ENCODE results near the gene ZBTB24. TPM values are rescaled to one million over a fixed set of nuclear protein-coding genes. Genes with fewer than 3 reads are reported as not detected.
"Not testable (repeated sequence)": the region's sequence is repeated elsewhere in the genome, so short reads cannot be mapped to it uniquely, and the experiment has no call there.

The ZBTB24 gene
- total and polyA plus RNA-seq, 2 experiments from 2014 or later, result 2.6 to 5.3 TPM

- H3K4me3 ChIP-seq, result no peak overlapping the region
- no peak for TF ChIP-seq CTCF (IDR thresholded peaks at IDR 0.05; ENCODE audit: low read depth, low read length)
- H3K27ac ChIP-seq, result no peak overlapping the region
- peak in 1 of 2 donors; percentile 89 for DNase-seq (ENCODE audit: low read depth in 1 of 2, low spot score in 1 of 2)
- H3K27me3 ChIP-seq, result no peaks in the 10 kb centered on the region
- H3K4me1 ChIP-seq (ENCODE audit: low read depth), result no peaks in the 10 kb centered on the region
- H3K9me3 ChIP-seq (ENCODE audit: low read depth), result no peaks in the 10 kb centered on the region
- H3K36me3 ChIP-seq, result no peaks in the 10 kb centered on the region
These were observed 40.5 kb upstream of the ZBTB24 start for GRCh38 chr6:109523478-109523877.

- no peak for TF ChIP-seq CTCF (IDR thresholded peaks at IDR 0.05; ENCODE audit: low read depth, low read length)
- no peak overlapping the region for H3K27ac ChIP-seq
- no peaks in the 10 kb centered on the region for H3K4me1 ChIP-seq (ENCODE audit: low read depth)
- DNase-seq (ENCODE audit: low read depth in 1 of 2, low spot score in 1 of 2), result no peak
- H3K9me3 ChIP-seq (ENCODE audit: low read depth), result no peaks in the 10 kb centered on the region
- no peak overlapping the region for H3K4me3 ChIP-seq
- H3K27me3 ChIP-seq, result no peaks in the 10 kb centered on the region
- no peaks in the 10 kb centered on the region for H3K36me3 ChIP-seq
These were observed 38.1 kb upstream of the ZBTB24 start for GRCh38 chr6:109521080-109521479.

GRCh38 chr6:109519647-109520046 lies 36.6 kb upstream of the ZBTB24 start:
- H3K27ac ChIP-seq; H3K9me3 ChIP-seq (ENCODE audit: low read depth); H3K4me3 ChIP-seq; H3K4me1 ChIP-seq (ENCODE audit: low read depth); H3K27me3 ChIP-seq; DNase-seq (ENCODE audit: low read depth in 1 of 2, low spot score in 1 of 2); H3K36me3 ChIP-seq: not testable (repeated sequence)

- H3K9me3 ChIP-seq (ENCODE audit: low read depth), result no peaks in the 10 kb centered on the region
- no peak overlapping the region for H3K27ac ChIP-seq
- no peak for DNase-seq (ENCODE audit: low read depth in 1 of 2, low spot score in 1 of 2)
- no peak overlapping the region for H3K4me3 ChIP-seq
- no peaks in the 10 kb centered on the region for H3K27me3 ChIP-seq
- no peaks in the 10 kb centered on the region for H3K36me3 ChIP-seq
- H3K4me1 ChIP-seq (ENCODE audit: low read depth), result no peaks in the 10 kb centered on the region
- TF ChIP-seq CTCF (IDR thresholded peaks at IDR 0.05; ENCODE audit: low read depth, low read length), result no peak
These were observed 33.9 kb upstream of the ZBTB24 start for GRCh38 chr6:109516929-109517328.

GRCh38 chr6:109515781-109516409 lies 32.9 kb upstream of the ZBTB24 start:
- TF ChIP-seq CTCF (IDR thresholded peaks at IDR 0.05; ENCODE audit: low read depth, low read length), result no peak
- no peaks in the 10 kb centered on the region for H3K36me3 ChIP-seq
- H3K4me3 ChIP-seq, result no peak overlapping the region
- H3K27me3 ChIP-seq, result no peaks in the 10 kb centered on the region
- DNase-seq (ENCODE audit: low read depth in 1 of 2, low spot score in 1 of 2), result no peak
- H3K4me1 ChIP-seq (ENCODE audit: low read depth), result no peaks in the 10 kb centered on the region
- H3K9me3 ChIP-seq (ENCODE audit: low read depth), result no peaks in the 10 kb centered on the region
- no peak overlapping the region for H3K27ac ChIP-seq

- no peak overlapping the region for H3K4me3 ChIP-seq
- no peak for TF ChIP-seq CTCF (IDR thresholded peaks at IDR 0.05; ENCODE audit: low read depth, low read length)
These were observed 31.9 kb upstream of the ZBTB24 start for GRCh38 chr6:109514946-109515345.

More at GRCh38 chr6:109514946-109515345, 31.9 kb upstream of the ZBTB24 start:
- no peaks in the 10 kb centered on the region for H3K4me1 ChIP-seq (ENCODE audit: low read depth)
- peak in 1 of 2 donors; percentile 12 for DNase-seq (ENCODE audit: low read depth in 1 of 2, low spot score in 1 of 2)
- H3K9me3 ChIP-seq (ENCODE audit: low read depth), result no peaks in the 10 kb centered on the region
- no peaks in the 10 kb centered on the region for H3K27me3 ChIP-seq
- no peak overlapping the region for H3K27ac ChIP-seq
- no peaks in the 10 kb centered on the region for H3K36me3 ChIP-seq

Measured in cardiac muscle cell (in vitro differentiated cells and primary cell).